CD4-positive, alpha-beta T cell treated with Interleukin-4 for 1 hour (primary cell): ENCODE measurements around the gene WDR18.
"Not testable (repeated sequence)": the region's sequence is repeated elsewhere in the genome, so short reads cannot be mapped to it uniquely, and the experiment has no call there.

Experiments
- DNase-seq, 2 donors: peaks; one replicate each; pipeline ENCODE4 v3.0.0-alpha.2; 2020 to 2022

WDR18 gene

DNA sequence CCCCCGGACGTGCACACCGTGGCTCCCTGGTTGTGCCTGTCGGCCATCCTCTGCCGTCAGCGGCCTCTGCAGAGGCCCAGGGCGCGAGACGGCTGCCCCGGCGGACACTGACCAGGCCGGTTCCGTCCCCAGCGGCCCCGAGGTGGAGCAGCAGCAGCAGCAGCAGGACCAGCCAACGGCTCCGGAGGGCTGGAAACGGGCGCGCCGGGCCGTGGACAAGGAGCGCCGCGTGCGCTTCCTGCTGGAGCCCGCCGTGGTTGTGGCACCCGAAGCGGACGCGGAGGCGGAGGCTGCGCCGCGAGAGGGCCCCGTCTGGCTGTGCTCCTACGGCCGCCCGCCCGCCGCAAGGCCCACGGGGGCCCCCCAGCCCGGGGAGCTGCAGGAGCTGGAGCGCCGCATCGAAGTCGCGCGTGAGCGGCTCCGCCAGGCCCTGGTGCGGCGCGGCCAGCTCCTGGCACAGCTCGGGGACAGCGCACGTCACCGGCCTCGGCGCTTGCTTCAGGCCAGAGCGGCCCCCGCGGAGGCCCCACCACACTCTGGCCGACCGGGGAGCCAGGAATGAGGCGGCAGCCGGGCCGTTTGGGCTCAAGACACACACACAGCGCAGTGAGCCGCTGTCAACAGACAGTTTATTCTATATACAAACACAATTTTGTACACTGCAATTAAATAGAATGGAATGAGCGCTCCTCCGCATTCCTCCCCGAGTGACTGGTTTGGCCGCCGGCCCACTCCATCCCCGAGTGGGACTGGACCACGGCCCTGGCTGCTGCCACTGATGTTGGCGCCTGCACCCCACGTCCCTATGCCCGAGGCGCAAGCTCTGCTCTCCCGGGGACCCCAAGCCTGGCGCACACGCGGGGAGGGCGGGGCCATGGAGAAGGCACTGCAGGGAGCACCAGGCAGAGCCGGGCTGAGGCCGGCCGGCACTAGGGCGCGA, 25.2 kb downstream of the WDR18 start:
- DNase-seq: no peak

DNA sequence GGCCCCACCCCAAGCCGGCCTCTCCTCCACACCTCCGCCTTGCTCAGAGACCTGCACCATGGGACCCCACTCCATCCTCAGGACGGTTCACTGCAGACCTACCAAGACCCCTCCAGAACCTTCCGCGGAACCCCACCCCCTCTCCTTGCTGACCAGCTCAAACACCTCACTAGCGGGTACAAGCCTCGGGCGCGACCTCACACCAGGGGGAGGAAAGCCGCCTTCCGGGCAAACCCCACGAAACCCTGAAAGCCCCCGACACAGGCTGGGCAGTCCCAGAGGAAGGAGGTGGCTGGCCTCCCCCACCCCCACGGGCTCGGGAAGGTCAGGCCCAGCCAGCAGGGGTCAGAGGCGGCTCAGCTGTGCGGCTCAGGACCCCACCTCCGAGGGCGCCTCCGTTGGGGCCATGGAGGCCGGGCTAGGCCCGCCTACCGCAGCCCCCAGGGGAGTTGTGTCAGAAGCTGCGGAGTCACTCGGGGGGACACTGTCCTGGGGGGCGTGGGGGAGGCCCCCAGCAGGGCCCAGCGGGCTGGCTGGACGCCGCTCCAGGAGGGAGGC, 25.9 kb downstream of the WDR18 start:
- DNase-seq: no peak

DNA sequence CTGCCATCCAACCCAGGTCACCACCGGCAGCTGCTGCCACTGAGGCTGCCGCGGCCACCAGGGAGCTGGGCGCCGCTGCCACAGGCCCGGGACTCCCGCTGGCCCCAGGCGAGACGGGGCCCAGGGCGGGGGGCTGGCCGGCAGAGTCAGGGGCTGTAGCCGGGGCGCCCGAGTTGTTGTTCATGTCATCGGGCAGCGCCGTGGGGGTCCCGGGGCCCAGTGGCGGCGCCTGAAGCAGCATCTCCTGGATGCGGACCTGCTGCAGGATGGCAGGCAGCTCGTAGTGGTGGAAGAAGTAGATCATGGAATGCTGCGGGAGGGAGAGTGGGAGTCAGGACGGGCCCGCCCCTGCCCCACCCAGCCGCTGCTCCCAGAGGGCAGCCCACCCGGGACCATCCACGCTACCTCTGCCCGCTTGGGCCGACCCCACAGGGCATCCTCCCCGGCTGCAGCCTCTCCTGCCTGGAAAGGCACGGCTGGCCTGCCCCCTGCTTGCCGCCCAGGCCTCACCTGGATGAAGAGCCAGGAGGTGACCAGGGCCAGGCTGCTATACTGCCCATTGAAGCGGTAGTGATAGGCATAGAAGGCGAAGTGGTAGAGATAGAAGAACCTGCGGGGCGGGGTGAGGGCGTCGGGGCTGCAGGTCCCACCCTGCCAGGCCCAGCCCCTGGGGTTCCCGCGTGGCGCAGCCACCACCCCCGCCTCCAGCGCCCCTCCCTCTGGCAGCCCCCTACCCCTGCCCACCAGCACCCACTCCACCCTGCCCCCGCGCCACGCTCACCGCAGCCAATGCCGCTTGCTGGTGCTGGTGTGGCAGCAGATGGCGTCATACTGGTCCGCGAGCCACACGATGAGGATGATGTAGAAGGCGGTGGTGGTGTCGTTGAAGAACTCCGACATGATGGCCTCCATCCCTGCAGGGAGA, 26.7 kb downstream of the WDR18 start:
- no peak for DNase-seq

DNA sequence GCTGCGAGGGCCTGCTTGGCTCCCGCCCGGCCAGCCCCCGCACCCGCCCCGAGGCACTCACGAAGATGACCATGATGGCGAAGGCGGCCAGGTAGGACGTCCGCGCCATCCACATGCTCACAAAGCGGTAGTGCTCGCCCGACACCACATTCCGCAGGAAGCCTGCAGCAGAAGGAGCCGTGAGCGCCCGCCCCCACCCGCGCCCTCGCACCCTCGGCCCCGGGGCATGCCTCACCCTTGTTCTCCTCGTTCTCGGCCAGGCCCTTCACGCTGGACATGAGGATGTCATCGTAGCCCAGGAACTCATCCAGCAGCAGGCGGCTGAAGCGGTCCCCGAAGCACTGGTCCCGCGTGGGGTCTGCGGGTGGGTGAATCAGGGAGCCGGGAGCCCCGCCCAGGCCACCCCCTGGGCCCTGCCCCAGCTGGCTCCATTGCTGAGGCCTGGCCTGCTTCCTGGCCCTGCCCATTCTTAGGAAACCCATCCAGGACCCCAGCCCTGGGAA, 27.7 kb downstream of the WDR18 start:
- no peak for DNase-seq

DNA sequence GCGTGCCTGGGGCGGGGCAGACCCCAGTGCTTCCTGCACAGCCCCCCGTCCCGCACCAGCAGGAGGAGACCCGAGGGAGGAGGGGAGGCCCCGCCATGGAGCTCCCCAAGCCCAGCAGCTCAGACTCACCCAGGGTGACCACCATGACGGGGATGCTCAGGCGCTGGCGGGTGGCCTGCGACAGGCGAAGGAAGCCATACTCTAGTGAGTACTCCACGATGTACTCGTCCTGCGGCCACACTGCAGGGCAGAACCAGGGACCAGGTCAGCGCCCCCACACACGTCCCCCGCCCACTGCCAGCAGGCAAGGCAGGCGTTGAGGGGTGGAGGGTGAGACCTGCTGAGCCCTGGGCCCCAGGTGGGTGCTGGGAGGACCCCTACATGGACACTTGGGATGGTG, 28.2 kb downstream of the WDR18 start:
- DNase-seq: no peak

DNA sequence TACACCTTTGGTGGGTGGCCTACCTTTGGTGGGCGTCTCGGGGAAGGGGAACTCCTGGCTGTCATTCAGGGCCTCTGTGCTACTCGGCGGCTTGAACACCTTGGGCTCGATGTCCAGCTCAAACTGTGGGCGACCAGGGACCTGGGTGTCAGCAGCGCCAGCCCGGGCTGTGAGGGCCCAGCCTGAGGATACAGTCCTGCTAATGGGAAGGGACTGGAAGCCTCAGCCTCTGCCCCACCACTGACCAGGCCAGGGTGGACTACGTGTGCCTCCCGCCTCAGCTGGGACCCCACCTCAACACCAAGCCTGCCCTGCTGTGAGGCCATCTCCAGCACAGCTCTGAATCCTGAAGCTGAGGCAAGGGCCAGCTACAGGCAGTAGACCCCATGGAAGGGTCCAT, 29.1 kb downstream of the WDR18 start:
- DNase-seq: no peak

DNA sequence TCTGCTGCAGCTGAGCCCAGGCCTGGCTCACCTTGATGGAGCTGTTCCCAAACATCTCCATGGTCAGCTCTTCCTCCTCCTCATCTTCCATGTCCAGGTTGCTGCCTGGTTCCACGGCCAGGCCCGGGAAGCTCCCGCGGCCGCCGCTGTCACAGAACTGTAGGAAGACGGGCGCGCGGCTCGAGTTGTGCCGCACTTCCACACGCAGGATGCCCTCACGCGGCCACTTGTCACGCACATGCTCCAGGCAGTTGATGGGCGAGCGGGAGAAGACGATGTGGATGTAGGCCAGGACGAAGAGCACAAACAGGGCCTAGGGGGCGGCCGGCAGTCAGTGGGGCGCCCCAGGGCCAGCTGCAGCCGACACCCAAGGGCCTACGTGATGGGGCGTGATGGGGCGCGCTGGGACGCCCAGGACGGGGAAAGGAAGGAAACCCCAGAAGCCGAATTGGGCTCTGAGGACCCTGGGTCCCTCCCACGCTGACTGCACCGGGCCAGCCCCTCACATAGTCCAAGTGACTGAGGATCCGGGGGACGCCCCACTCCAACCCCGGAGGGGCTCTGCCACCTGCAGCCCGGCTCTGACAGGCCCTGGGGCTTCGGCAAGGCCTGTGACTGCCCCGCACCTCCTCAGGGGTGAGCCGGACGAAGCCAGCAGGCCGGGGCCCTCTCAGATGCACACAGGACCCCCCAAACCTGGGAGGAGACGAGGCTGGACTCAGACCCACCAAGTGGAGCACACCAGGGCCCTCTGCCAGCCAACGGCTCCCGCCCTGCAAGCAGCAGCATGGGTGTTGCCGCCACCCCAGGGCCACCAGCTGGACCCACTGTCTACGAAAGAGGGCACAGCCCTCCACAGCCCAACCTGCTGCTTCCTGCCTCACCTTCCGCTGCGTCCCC, 30.3 kb downstream of the WDR18 start:
- no peak for DNase-seq

DNA sequence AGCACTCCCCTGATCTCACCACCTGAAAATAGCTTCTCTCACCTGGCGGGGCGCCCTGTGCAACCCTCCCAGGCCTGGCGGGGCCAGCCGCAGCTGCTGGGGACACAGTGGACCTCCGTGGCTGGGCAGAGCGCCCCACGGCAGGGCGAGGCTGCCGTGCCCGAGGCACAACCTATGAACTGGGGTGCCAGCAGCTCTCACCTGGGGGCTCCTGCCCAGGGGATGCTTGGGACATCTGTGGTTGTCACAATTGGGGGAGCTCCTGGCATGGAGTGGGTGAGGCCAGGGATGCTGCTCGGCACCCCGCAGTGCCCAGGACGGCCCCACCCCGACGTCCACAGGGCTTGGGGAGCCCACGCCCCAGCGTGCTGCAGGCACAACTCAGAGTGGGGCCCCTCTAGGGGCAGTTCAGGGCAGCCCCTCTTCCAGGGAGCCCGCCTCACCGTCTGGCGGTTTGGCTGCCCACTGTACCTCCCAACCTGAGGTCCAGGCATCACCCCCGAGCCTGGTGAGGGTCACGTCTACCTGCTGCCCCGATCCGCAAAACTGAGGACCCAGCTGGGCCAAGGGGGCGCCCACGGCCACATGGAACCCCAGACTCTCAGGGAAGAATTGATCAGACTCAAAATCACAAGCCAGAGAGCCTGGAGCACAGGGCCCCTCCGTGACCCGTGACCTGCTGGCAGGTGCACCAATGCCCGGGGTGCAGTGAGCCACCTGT, 31.1 kb downstream of the WDR18 start:
- no peak for DNase-seq

DNA sequence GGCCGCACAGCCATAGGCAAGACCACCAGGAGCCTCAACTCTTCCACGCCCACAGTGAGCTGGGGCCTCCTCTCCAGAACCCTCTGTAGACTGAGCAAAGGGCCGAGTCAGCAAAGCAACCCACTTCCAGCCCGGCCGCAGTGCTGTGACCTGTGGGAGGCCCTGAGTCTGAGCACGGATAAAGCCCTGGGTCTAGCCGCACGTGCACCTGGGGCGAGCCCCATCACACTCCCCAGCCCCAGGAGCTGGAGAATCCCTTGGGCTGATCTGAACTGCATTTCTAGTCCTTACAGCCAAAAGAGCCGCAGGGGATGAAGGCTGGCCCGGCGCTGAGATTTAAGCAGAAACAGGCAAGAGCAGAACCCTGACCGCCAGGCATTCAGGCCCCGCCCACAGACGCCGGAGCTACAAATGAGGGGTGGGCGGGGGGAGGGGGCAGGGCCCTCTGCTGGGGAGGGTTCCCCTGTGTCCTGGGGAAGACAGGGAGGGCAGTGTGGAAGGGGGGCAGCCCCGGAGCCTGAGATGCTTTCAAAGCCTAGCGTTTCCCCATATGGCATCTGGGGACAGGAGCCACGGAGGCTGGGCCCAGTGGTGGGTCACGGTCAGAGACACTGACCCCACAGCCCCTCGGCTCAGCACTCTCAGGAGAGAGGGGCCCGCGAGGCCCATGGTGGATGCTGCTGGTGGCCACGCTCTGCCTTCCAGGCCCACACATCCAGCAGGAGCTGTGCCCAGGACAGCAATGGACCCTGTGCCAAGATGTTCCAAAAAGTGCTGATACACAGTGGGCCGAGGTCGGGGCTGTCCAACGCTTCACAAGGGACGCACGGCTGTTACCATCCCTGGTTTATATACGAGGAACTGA, 31.9 kb downstream of the WDR18 start:
- DNase-seq: no peak

DNA sequence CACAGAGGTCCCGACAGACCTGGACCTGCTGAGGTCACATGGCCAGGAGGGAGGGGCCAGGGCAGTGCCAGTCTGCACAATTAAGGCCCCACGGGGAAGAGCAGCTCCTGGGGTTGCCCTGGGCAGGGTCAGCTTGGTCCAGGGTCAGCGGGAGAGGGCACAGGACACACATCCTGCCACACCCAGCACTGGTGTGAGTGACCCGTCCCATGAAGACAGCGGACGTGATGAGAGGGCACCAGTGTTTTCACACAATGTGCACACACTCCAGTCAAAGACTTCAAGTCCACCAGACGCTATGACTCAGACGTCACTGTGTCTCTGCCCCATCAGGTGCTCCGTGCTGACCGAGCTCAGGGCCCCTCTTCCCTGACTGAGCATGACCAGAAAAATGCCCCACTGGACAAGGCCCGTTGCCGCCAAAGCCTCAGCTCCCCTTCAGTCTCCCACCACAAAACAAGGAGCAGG, 32.5 kb downstream of the WDR18 start:
- DNase-seq: no peak

DNA sequence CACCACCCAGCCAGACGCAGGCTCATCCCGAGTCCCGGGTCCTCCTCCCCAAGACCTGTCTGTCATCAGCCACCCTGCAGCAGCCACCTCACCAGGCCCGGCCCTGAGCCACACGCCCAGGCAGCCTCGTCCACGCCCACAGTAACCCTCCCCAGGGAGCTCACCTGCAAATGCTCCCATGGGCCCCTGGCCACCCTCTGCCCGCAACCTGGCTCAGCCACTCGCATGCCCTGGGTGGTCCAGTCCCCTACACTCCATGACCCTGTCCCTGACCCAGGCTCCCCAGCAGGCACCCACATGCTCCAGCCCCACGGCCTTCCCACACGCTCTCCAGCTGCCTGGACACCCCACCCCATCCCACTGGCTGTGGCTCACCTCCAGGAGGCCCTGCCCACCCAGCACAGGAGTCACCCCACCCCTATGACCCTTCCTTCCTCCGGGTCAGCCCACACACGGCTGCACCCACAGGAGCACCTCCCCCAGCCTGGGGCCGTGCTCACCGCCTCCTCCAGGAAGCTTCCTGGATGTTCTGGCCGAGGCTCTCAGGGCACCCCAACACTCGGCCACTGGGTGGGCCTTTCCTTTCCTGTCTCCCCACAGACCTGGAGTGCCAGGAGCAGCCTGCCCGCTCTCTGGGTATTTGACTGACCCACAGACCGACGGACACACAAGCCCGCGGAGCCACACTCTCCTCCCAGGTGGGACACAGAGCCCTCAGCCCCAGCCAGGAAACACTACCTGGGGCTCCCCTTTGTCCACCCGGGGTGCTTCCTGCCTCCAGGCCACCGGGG, 33.2 kb downstream of the WDR18 start:
- DNase-seq: no peak

DNA sequence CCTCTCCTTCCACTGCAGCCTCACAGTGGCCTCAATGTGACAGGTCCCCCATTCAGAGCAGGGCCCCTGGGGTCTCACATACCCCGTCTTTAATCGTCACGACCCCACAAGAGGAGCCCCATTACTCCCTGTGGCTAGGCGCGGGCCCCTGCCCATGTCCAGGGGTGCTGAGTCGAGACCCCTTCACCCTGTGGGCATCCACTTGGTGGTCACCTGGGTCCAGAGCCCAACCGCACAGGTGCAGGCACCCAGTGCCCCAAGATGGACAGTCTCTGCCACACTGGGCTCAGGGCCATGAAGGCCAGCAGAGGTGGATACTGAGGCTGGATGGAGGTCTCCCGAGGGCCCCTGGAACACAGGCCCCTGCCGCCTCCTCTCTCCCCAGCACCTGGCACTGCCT, 33.8 kb downstream of the WDR18 start:
- DNase-seq: no peak

DNA sequence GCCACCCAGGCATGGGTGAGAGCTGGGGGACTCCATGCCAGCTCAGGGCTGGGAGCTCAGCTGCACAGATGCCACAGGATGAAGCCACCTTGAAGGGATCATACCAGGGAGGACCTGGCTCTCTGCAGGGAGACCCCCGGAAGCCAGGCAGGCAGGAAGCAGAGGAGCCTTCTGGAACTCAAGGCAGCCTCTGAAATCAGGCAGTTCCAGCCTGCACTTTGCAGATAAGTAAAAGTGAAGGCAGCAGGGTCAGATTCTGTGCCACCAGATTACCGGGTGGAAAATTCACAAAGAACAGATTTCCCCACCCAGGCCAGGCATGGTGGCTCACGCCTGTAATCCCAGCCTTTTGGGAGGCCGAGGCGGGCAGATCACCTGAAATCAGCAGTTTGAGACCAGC, 34.2 kb downstream of the WDR18 start:
- DNase-seq: no peak

DNA sequence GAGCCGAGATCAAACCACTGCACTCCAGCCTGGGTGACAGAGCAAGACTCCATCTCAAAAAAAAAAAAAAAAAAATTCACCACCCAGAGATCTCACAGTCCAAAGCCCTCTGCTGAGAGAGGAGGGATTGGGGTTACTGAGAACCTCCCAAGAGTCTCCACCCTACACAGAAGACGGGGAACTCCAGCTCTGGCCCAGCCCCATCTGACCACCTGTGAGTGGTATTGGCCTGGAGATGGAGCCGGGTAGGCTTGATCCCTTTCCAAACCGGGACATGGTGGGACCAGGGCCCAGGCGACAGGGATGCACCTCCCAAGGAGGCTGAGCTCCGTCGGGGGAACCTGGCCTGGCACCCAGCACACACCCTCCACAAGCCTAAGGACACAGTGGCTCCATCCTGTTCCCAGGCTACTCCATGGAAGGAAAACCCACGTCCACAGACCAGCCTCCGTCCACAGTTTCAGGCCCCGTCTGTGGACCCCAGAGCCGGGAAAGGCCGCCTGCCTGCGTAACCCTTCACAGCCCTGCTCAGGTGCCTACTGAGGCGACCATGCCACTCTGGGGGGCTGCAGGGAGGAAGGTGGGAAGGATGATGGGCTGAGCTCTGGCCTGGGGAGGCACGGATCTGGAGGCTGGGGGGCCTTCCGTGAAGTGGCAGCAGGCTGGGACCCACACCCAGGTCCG, 34.9 kb downstream of the WDR18 start:
- no peak for DNase-seq

DNA sequence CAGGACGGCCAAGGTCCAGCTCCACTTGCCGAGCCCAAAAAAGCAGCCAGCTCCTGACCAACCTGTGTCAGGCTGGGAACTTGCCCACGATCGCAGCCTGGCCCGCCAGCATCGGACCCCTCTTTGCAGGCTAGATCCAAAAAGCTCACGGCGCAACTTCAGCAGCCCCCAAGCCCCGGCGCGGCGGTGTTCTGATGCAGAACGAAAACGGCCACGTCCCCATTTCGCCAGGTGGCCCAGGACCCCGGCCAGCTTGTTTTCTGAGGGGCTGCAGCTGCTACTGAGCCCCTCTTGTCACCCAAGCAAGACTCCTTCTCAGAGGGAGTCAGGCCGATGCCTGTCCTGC, 35.4 kb downstream of the WDR18 start:
- no peak for DNase-seq

DNA sequence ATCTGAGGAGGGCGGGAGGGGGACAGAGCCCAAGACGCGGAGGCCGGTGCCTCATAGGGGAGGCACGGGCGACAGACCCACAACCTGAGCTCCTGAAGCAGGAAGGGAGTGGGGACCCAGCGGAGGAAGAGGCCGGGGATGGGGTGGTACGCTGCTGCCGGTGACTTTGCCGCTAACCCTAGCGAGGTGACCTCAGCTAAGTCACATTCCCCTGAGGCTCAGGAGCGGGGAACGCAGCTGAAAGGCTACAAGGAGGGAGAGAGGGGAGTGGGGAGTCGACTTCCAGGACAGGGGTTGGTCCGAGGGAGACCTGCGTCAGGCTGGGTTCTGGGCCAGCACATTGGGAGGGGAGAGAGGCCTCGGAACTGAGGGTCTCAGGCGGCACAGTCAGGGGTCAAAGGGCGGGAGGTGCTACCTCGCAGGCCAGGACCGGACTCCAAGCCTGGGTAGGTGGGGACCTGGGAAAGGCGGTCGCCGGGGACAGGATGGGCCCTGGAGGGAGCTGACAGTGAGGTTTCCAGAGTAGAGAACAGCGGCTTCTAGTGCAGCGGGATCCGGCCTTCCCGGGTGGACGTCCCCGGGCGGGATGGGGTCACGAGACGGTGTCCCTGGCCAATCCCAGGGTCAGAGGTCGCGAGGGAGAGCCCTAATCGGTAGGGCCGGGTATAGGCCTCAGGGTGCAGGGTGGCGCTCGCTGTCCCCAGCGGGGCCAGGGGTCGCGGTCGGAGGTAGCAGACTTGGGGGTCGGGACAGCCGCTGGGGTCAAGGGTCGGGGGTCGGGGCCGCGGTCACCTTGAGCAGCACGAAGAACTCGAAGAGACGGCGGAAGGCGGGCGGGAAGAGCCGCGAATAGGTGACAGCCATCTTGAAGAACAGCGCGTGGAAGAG, 36.1 kb downstream of the WDR18 start:
- no peak for DNase-seq

DNA sequence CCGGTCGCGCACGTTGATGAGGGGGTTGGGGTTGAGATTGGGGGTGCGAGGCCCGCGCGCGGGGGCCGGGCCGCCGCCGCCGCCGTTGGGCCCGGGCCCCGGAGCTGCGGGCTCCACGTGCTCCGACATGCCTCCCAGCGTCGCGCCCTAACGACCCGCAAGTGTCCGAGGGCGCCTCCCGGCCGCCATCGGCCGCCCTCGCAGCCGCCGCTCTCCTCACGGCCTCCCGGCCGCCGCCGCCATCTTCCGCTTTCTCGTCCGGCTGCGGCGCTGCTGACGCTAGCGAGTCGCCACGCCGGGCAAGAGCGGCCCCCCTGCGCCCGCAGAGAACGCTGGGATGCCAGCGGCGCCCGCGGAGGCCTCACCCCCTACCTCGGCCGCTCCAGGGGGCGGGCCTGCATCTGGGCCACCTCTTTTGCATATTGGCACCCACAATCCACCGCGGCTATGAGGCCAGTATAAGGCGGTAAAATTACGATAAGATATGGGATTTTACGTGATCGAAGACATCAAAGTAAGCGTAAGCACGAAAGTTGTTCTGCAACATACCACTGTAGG, 36.8 kb downstream of the WDR18 start, which contains the start of gene TMEM259:
Gene TMEM259, minus strand, starts transcription at position 256 of the 558 bp plus-strand sequence. Its CDS starts 127 bp downstream, at position 129.
- DNase-seq: peak; percentile 97 to 98

DNA sequence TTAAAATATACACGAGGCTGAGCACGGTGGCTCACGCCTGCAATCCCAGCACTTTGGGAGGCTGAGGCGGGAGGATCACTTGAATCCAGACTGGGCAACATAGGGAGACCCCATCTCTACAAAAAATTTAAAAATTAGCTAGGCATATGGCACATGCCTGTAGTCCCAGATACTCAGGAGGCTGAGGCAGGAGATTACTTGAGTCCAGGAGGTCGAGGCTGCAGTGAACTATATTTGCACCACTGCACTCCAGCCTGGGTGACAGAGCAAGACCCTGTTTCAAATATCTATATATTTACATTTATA, 39.7 kb downstream of the WDR18 start:
- DNase-seq: not testable (repeated sequence)
